ENCODE results near the gene LIMA1.

DNA sequence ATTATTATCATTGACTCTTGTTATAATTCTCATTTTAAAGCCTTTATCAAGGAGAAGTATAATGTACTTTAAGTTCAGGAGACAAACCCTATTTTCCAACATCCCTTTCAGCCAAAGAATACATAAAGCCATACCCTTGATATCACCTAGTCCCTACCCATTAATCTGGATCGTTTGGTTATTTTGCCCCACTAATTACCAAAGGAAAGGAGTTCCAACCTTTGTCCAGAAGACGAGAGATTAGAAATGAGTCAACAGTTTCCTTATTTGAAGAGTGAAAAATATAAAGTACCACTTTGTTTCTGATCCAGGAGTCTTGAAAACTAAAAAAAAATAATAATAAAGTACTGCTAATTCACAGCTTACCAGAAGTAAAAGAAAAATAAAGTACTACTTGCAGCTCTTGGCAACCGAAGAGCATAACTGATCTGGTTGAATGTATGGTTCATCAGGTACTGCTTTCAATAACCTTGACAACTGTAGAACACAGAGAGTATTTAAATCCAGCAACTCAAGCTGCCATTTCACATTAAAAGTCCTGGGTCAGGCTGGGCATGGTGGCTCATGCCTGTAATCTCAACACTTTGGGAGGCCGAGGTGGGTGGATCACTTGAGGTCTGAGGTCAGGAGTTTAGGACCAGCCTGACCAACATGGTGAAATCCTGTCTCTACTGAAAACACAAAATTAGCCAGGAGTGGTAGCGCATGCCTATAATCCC, 33.7 kb downstream of the LIMA1 start:
- TF ChIP-seq POLR2A (IDR thresholded peaks at IDR 0.05), result no peak
- TF ChIP-seq, protein P1, sequence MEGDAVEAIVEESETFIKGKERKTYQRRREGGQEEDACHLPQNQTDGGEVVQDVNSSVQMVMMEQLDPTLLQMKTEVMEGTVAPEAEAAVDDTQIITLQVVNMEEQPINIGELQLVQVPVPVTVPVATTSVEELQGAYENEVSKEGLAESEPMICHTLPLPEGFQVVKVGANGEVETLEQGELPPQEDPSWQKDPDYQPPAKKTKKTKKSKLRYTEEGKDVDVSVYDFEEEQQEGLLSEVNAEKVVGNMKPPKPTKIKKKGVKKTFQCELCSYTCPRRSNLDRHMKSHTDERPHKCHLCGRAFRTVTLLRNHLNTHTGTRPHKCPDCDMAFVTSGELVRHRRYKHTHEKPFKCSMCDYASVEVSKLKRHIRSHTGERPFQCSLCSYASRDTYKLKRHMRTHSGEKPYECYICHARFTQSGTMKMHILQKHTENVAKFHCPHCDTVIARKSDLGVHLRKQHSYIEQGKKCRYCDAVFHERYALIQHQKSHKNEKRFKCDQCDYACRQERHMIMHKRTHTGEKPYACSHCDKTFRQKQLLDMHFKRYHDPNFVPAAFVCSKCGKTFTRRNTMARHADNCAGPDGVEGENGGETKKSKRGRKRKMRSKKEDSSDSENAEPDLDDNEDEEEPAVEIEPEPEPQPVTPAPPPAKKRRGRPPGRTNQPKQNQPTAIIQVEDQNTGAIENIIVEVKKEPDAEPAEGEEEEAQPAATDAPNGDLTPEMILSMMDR (IDR thresholded peaks at IDR 0.05 in 4 of 5, conservative IDR thresholded peaks at IDR 0.05 in 1 of 5), result no peak

Data from gastrocnemius medialis (tissue), 4 donors.